ENCODE data around the gene EFCAB12.
"Not testable (repeated sequence)": the region's sequence is repeated elsewhere in the genome, so short reads cannot be mapped to it uniquely, and the experiment has no call there.

The EFCAB12 gene

DNA sequence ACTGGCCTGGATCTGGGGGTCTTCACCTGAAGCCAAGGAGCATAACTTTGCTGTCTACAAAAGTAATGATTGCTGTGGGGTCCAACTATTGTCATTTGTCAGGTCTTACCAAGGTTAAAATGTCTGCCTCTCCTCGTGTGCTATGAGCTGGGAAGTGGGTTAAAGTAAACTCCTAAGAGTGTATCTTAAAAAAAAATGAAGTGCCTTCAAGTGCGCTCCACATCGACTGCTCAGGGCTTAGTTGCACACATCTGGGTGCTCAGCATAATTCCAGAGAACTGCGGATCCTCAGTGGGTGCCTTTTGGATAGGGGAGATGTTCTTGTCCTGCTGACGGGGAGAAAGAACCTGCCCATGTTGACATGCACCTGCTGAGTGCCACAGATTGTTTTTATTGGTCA is 40.9 kb downstream of the EFCAB12 start:
- Histone ChIP-seq H2AFZ (ENCODE audit: low read depth, low read length) (no peak overlapping the region), H3K9ac (ENCODE audit: low read length) (no peak overlapping the region), H3K27ac (ENCODE audit: low read length, poor library complexity, severe bottlenecking) (peak overlapping the region; percentile 31), H3K9me3 (ENCODE audit: control insufficient read depth, low read length) (no peaks in the 10 kb centered on the region), H2BK120ac (ENCODE audit: low read depth, low read length) (no peak overlapping the region), H4K91ac (ENCODE audit: low read length) (no peak overlapping the region), H3K4ac (ENCODE audit: low read depth in 1 of 2, low read length in 2 of 2) (no peak overlapping the region), H3K36me3 (ENCODE audit: control insufficient read depth in 1 of 2, insufficient read depth in 2 of 2, low read depth in 1 of 2, low read length in 2 of 2) (peaks cover 27 to 37% of the 10 kb centered on the region in 2 experiments), H2BK12ac (ENCODE audit: low read length in 2 of 2) (no peak overlapping the region), H2AK5ac (ENCODE audit: low read length, severe bottlenecking) (peak overlapping the region; percentile 43), H3K14ac (ENCODE audit: low read length in 2 of 2) (no peak overlapping the region), H3K79me1 (replicated peaks; ENCODE audit: low read length, poor library complexity, severe bottlenecking) (peaks cover 17% of the 10 kb centered on the region), H3K23ac (ENCODE audit: low read length in 2 of 2) (no peak overlapping the region), H3K27me3 (ENCODE audit: control insufficient read depth in 1 of 2, insufficient read depth in 1 of 2, low read length in 2 of 2) (no peaks in the 10 kb centered on the region), H4K8ac (ENCODE audit: low read length) (no peak overlapping the region), H3K18ac (ENCODE audit: low read depth in 1 of 2, low read length in 2 of 2) (no peak overlapping the region), H3K4me1 (ENCODE audit: control insufficient read depth, insufficient read depth, low read depth, low read length) (peaks cover 21% of the 10 kb centered on the region), H2BK15ac (ENCODE audit: low read depth, poor library complexity, severe bottlenecking) (no peak overlapping the region), H3K4me2 (ENCODE audit: low read length, poor library complexity, severe bottlenecking) (no peak overlapping the region), H2BK5ac (ENCODE audit: low read depth, low read length, poor library complexity, severe bottlenecking) (no peak overlapping the region), H3K4me3 (ENCODE audit: insufficient read depth in 1 of 2, low read depth in 1 of 2, low read length in 2 of 2) (no peak overlapping the region)
- 89% methylated on average over 5 of the region's 5 CpGs for WGBS
- DNase-seq = no peak

- no peak overlapping the region for H3K4me2 ChIP-seq (ENCODE audit: low read length, poor library complexity, severe bottlenecking)
Measured at GRCh38 chr3:129386984-129387383, 41.5 kb downstream of the EFCAB12 start.

DNA sequence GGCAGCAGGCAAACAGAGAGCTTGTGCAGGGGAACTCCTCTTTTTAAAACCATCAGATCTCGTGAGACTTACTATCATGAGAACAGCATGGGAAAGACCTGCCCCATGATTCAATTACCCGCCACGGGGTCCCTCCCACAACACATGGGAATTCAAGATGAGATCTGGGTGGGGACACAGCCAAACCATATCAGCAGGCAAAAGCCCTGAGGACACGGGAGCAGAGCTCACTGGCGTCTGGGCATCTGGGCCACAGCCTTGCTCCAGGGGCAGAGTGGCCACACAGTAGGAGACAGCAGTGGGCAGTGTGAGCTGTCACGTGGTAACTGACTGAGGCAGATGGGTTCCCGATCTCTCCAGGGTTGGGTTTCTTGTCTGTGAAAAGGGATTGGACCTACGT is 42.9 kb downstream of the EFCAB12 start:
- 86% methylated on average over 8 of the region's 8 CpGs for WGBS
- Histone ChIP-seq H2BK12ac (ENCODE audit: low read length in 2 of 2) (peak overlapping the region in 1 of 2 experiments; percentile 69), H3K4me1 (ENCODE audit: control insufficient read depth, insufficient read depth, low read depth, low read length) (peaks cover 15% of the 10 kb centered on the region), H3K23ac (ENCODE audit: low read length in 2 of 2) (peak overlapping the region in 1 of 2 experiments; percentile 83), H3K36me3 (ENCODE audit: control insufficient read depth in 1 of 2, insufficient read depth in 2 of 2, low read depth in 1 of 2, low read length in 2 of 2) (peaks cover 17 to 27% of the 10 kb centered on the region in 2 experiments)
- H4K91ac ChIP-seq (ENCODE audit: low read length); H3K18ac ChIP-seq (ENCODE audit: low read depth in 1 of 2, low read length in 2 of 2); H2BK5ac ChIP-seq (ENCODE audit: low read depth, low read length, poor library complexity, severe bottlenecking); H2BK120ac ChIP-seq (ENCODE audit: low read depth, low read length); H2BK15ac ChIP-seq (ENCODE audit: low read depth, poor library complexity, severe bottlenecking); H3K4me2 ChIP-seq (ENCODE audit: low read length, poor library complexity, severe bottlenecking); H3K4ac ChIP-seq (ENCODE audit: low read depth in 1 of 2, low read length in 2 of 2); H3K14ac ChIP-seq (ENCODE audit: low read length in 2 of 2); H3K9ac ChIP-seq (ENCODE audit: low read length); H4K8ac ChIP-seq (ENCODE audit: low read length); H3K27me3 ChIP-seq (ENCODE audit: control insufficient read depth in 1 of 2, insufficient read depth in 1 of 2, low read length in 2 of 2); DNase-seq; H3K4me3 ChIP-seq (ENCODE audit: insufficient read depth in 1 of 2, low read depth in 1 of 2, low read length in 2 of 2); H2AFZ ChIP-seq (ENCODE audit: low read depth, low read length); H3K79me1 ChIP-seq (replicated peaks; ENCODE audit: low read length, poor library complexity, severe bottlenecking); H2AK5ac ChIP-seq (ENCODE audit: low read length, severe bottlenecking); H3K27ac ChIP-seq (ENCODE audit: low read length, poor library complexity, severe bottlenecking); H3K9me3 ChIP-seq (ENCODE audit: control insufficient read depth, low read length): not testable (repeated sequence)

More at GRCh38 chr3:129386984-129387383, 41.5 kb downstream of the EFCAB12 start:
- Histone ChIP-seq H2BK15ac (ENCODE audit: low read depth, poor library complexity, severe bottlenecking) (no peak overlapping the region), H2BK5ac (ENCODE audit: low read depth, low read length, poor library complexity, severe bottlenecking) (no peak overlapping the region), H3K27ac (ENCODE audit: low read length, poor library complexity, severe bottlenecking) (no peak overlapping the region), H2BK12ac (ENCODE audit: low read length in 2 of 2) (peak overlapping the region in 1 of 2 experiments; percentile 15), H3K4ac (ENCODE audit: low read depth in 1 of 2, low read length in 2 of 2) (no peak overlapping the region), H3K9me3 (ENCODE audit: control insufficient read depth, low read length) (no peaks in the 10 kb centered on the region), H3K4me3 (ENCODE audit: insufficient read depth in 1 of 2, low read depth in 1 of 2, low read length in 2 of 2) (no peak overlapping the region), H3K23ac (ENCODE audit: low read length in 2 of 2) (no peak overlapping the region), H3K36me3 (ENCODE audit: control insufficient read depth in 1 of 2, insufficient read depth in 2 of 2, low read depth in 1 of 2, low read length in 2 of 2) (peaks cover 23 to 37% of the 10 kb centered on the region in 2 experiments), H2AFZ (ENCODE audit: low read depth, low read length) (no peak overlapping the region), H3K4me1 (ENCODE audit: control insufficient read depth, insufficient read depth, low read depth, low read length) (peaks cover 18% of the 10 kb centered on the region), H4K8ac (ENCODE audit: low read length) (no peak overlapping the region), H4K91ac (ENCODE audit: low read length) (no peak overlapping the region), H3K9ac (ENCODE audit: low read length) (no peak overlapping the region), H3K18ac (ENCODE audit: low read depth in 1 of 2, low read length in 2 of 2) (no peak overlapping the region), H3K14ac (ENCODE audit: low read length in 2 of 2) (no peak overlapping the region), H2BK120ac (ENCODE audit: low read depth, low read length) (no peak overlapping the region), H2AK5ac (ENCODE audit: low read length, severe bottlenecking) (no peak overlapping the region), H3K27me3 (ENCODE audit: control insufficient read depth in 1 of 2, insufficient read depth in 1 of 2, low read length in 2 of 2) (no peaks in the 10 kb centered on the region), H3K79me1 (replicated peaks; ENCODE audit: low read length, poor library complexity, severe bottlenecking) (peaks cover 17% of the 10 kb centered on the region)
- no peak for DNase-seq
- WGBS = 97% methylated on average over 10 of the region's 10 CpGs

DNA sequence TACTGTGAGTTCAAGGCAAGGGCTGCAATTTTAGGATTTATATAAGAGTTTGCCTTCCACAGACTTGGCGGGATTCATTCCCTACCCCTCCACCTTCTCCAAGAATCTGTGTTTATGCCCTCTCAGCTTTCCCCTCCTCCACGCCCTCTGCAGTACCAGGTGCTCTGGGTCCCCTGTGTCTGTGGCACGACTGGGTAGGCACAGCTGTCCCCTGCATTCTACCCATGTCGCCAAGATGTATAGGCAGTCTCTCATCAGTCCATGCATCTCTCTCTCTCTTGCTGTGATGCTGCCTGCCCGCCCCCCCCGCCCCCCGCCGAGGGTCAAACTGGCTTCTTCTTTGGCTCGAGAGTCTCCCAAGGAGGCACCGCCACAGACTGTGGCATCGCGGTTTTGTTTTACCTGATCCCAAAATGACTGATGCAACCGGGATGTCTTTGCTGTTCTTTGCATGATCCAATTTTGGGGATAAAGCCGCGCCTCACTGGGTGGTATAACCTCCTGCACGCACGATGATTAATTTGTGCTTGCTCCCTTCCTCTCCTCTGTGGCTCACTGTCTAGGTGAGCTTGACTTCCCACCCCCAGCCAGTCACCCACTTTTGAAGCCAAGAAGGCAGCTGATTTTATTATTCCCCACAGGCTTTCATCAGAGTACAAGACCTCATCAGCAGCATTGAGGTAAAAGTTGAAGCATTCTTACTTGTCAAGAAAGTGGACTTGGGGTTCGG is 43.7 kb downstream of the EFCAB12 start:
- no peak for DNase-seq
- no peak overlapping the region for H3K4me2 ChIP-seq (ENCODE audit: low read length, poor library complexity, severe bottlenecking)
- no peak overlapping the region for H3K4ac ChIP-seq (ENCODE audit: low read depth in 1 of 2, low read length in 2 of 2)
- H2AFZ ChIP-seq (ENCODE audit: low read depth, low read length) = no peak overlapping the region
- H4K8ac ChIP-seq (ENCODE audit: low read length) = no peak overlapping the region
- H3K79me1 ChIP-seq (replicated peaks; ENCODE audit: low read length, poor library complexity, severe bottlenecking) = peaks cover 7% of the 10 kb centered on the region
- H3K36me3 ChIP-seq (ENCODE audit: control insufficient read depth in 1 of 2, insufficient read depth in 2 of 2, low read depth in 1 of 2, low read length in 2 of 2) = peaks cover 15 to 21% of the 10 kb centered on the region in 2 experiments
- no peak overlapping the region for H2BK5ac ChIP-seq (ENCODE audit: low read depth, low read length, poor library complexity, severe bottlenecking)
- H4K91ac ChIP-seq (ENCODE audit: low read length) = no peak overlapping the region
- no peaks in the 10 kb centered on the region for H3K9me3 ChIP-seq (ENCODE audit: control insufficient read depth, low read length)
- H3K27ac ChIP-seq (ENCODE audit: low read length, poor library complexity, severe bottlenecking) = no peak overlapping the region
- 79% methylated on average over 18 of the region's 18 CpGs for WGBS
- H3K4me1 ChIP-seq (ENCODE audit: control insufficient read depth, insufficient read depth, low read depth, low read length) = peaks cover 15% of the 10 kb centered on the region
- H3K27me3 ChIP-seq (ENCODE audit: control insufficient read depth in 1 of 2, insufficient read depth in 1 of 2, low read length in 2 of 2) = no peaks in the 10 kb centered on the region
- no peak overlapping the region for H3K14ac ChIP-seq (ENCODE audit: low read length in 2 of 2)
- no peak overlapping the region for H3K4me3 ChIP-seq (ENCODE audit: insufficient read depth in 1 of 2, low read depth in 1 of 2, low read length in 2 of 2)
- H2BK12ac ChIP-seq (ENCODE audit: low read length in 2 of 2) = no peak overlapping the region
- H3K18ac ChIP-seq (ENCODE audit: low read depth in 1 of 2, low read length in 2 of 2) = no peak overlapping the region
- H2AK5ac ChIP-seq (ENCODE audit: low read length, severe bottlenecking) = no peak overlapping the region
- no peak overlapping the region for H2BK120ac ChIP-seq (ENCODE audit: low read depth, low read length)
- no peak overlapping the region for H3K23ac ChIP-seq (ENCODE audit: low read length in 2 of 2)
- H3K9ac ChIP-seq (ENCODE audit: low read length) = no peak overlapping the region
- H2BK15ac ChIP-seq (ENCODE audit: low read depth, poor library complexity, severe bottlenecking) = no peak overlapping the region
